Measurements from ENCODE around the gene NFIL3.
A peak's percentile ranks its signal among the peaks of the same experiment; 100 is the strongest.

NFIL3 gene

DNA sequence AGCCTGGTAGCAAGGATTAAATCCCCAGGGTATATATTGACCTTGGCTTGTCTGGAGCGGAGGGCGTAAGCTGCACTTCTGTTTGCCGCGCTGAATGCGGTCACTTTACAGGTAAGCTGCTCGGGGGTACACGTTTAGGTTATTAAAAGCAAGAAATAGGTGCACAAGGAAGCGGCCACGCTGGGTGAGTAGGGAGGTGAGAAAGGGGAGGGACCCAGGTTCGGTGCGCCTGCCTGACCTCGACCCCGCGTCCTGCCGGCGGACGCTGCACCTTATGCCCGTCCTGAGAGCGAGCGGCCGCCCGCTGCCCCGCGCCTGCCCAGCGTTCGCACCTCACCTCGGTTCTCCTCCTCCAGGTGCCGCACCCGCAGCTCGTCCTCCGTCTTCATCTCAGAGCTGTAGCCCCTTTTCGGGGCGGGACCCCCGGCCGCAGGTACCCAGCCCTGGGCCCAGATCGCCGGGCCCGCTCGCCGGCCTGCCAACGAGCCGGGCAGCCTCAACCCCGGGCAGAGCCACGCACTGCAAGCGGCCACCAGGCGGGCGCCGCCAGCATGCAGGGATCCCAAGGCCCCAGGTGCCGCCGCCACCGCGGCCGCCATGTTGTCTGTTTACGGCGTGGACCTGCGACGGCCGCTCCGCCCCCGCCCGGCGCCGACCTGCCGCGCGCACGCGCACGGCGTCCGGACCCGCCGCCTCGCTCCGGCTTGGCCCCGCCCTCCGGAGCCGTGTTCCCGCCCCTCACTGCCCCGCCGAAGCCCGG lies 62.2 kb downstream of the NFIL3 start, which contains the start of gene AUH:
Gene AUH, minus strand, starts transcription at position 628 of the 760 bp plus-strand sequence. Its CDS starts 29 bp downstream, at position 599.
- peak within 1 kb of the TSS; percentile 74 for H3K4me3 ChIP-seq (ENCODE audit: low read length)
- H3K4me1 ChIP-seq (ENCODE audit: control insufficient read depth, insufficient read depth, low read length) = peaks cover 18% of the 10 kb centered on the region
- H3K27me3 ChIP-seq (ENCODE audit: control insufficient read depth, insufficient read depth, low read length) = no peaks in the 10 kb centered on the region
- peak within 1 kb of the TSS; percentile 92 for H3K9ac ChIP-seq (ENCODE audit: low read length)
- no peaks in the 10 kb centered on the region for H3K36me3 ChIP-seq (ENCODE audit: control insufficient read depth, insufficient read depth, low read length)
- no peaks in the 10 kb centered on the region for H3K9me3 ChIP-seq (ENCODE audit: control insufficient read depth, low read length)

DNA sequence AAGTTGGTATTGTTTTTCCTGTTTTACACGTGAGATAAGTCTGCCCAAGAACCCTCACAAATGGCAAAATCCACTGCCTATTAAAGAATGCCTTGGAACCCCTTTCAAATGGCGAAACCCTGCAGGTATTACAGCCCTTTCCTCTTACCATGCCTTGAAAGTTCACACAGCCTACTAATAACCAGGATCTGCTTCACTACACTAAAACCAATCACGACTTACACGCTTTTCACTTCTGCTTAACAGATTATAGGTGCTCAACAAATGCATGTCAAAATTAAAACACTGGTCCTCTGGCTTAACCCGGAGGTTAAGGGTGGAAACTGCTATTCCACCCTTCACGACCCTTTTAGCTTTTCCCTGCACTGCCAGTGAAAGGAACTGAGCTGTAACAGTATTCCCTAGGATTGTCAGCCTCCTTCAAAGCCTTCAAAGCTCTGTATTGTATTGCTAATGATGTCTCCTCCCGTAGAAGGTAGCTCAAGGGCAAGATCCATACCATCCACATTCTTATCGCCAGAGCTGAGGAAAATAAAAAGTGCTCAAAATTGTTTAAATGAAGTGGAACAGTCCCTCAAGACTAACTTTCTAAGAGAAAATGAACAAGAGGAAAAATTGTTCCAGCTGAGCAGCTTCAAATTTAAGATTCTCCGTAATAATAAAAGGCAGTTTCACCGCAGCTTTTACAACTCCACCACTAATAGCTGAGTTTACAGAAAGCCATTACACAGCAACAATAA lies 62.9 kb downstream of the NFIL3 start:
- Histone ChIP-seq H3K36me3 (ENCODE audit: control insufficient read depth, insufficient read depth, low read length) (no peaks in the 10 kb centered on the region), H3K27me3 (ENCODE audit: control insufficient read depth, insufficient read depth, low read length) (no peaks in the 10 kb centered on the region), H3K9ac (ENCODE audit: low read length) (peak overlapping the region; percentile 92), H3K9me3 (ENCODE audit: control insufficient read depth, low read length) (no peaks in the 10 kb centered on the region), H3K4me3 (ENCODE audit: low read length) (peak overlapping the region; percentile 74), H3K4me1 (ENCODE audit: control insufficient read depth, insufficient read depth, low read length) (peaks cover 18% of the 10 kb centered on the region)

DNA sequence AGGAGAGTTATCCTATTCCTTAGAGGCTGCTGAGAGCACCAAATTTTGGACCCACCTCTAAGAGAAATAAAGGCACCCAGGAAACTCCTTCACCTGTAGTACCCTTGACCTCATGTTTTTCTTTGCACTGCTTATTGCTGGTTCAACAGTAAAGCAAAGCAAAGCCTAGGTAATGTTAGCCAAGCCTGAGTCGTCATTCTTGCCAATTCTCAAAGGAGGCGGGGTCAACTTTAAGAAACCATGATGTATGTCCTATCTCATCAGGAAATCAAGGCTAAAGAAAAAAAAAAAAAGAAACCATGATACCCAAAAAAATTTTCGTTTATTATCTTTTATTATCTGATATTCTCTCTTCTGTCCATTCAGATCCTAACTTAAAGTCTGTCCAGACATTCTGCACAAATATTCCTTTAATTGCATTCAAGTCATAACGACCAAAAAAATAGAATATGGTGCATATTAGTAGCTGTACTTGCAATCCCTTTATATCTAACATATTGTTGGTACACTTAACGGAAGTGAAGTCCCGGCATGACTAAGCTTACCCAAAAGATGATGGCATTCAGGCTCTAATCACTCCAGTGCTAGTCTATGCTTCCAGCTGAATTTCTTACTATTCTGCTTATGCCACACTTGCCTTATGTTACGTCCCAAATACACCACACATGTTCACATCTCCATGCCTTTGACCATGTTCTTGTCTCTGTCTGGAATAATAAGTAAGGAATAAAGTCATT lies 63.7 kb downstream of the NFIL3 start:
- Histone ChIP-seq H3K9ac (ENCODE audit: low read length) (no peak overlapping the region), H3K4me3 (ENCODE audit: low read length) (peak overlapping the region; percentile 74), H3K36me3 (ENCODE audit: control insufficient read depth, insufficient read depth, low read length) (no peaks in the 10 kb centered on the region), H3K4me1 (ENCODE audit: control insufficient read depth, insufficient read depth, low read length) (peaks cover 18% of the 10 kb centered on the region), H3K27me3 (ENCODE audit: control insufficient read depth, insufficient read depth, low read length) (no peaks in the 10 kb centered on the region), H3K9me3 (ENCODE audit: control insufficient read depth, low read length) (no peaks in the 10 kb centered on the region)

DNA sequence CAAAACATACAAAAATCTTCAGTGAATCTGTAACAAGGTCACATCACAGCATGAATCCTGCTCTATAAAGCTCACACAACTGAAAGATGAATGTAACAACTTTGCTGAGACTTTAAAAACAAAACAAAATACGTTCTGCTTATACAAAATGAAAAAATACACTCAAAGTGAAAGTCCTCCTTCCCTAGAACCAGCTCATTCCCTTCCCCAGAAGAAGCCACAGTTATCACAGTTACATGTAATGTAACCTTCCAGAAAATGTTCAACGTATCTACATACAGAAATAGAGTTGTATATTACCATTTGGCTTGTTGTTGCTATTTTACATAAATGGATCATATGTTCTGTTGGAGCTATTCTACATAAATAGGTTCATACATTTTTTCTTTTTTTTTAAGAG lies 64.5 kb downstream of the NFIL3 start:
- Histone ChIP-seq H3K4me1 (ENCODE audit: control insufficient read depth, insufficient read depth, low read length) (peaks cover 18% of the 10 kb centered on the region), H3K36me3 (ENCODE audit: control insufficient read depth, insufficient read depth, low read length) (no peaks in the 10 kb centered on the region), H3K9ac (ENCODE audit: low read length) (no peak overlapping the region), H3K9me3 (ENCODE audit: control insufficient read depth, low read length) (no peaks in the 10 kb centered on the region), H3K4me3 (ENCODE audit: low read length) (no peak overlapping the region), H3K27me3 (ENCODE audit: control insufficient read depth, insufficient read depth, low read length) (no peaks in the 10 kb centered on the region)

All from mucosa of stomach (tissue), 1 donor.